Measurements from ENCODE around the gene RAB35.

The RAB35 gene

GRCh38 chr12:120109570-120110267, 6.8 kb downstream of the RAB35 start:
- H3K36me3 ChIP-seq (ENCODE audit: insufficient read depth, low read length): peaks cover 20% of the 10 kb centered on the region
- no peaks in the 10 kb centered on the region for H3K4me1 ChIP-seq (ENCODE audit: insufficient read depth, low read length)
- no peaks in the 10 kb centered on the region for H3K9me3 ChIP-seq (ENCODE audit: low read length)
- no peaks in the 10 kb centered on the region for H3K27me3 ChIP-seq (ENCODE audit: insufficient read depth, low read length)
- H3K4me3 ChIP-seq (ENCODE audit: low read length): no peak overlapping the region
- H2AFZ ChIP-seq (ENCODE audit: low read depth, low read length): no peak overlapping the region

GRCh38 chr12:120106151-120106550, 10.4 kb downstream of the RAB35 start:
- Histone ChIP-seq H3K4me1 (ENCODE audit: insufficient read depth, low read length) (no peaks in the 10 kb centered on the region), H3K27me3 (ENCODE audit: insufficient read depth, low read length) (no peaks in the 10 kb centered on the region), H3K4me3 (ENCODE audit: low read length) (no peak overlapping the region), H2AFZ (ENCODE audit: low read depth, low read length) (no peak overlapping the region), H3K36me3 (ENCODE audit: insufficient read depth, low read length) (peaks cover 25% of the 10 kb centered on the region), H3K9me3 (ENCODE audit: low read length) (no peaks in the 10 kb centered on the region)

- no peaks in the 10 kb centered on the region for H3K27me3 ChIP-seq (ENCODE audit: insufficient read depth, low read length)
- H3K36me3 ChIP-seq (ENCODE audit: insufficient read depth, low read length): peaks cover 42% of the 10 kb centered on the region
- H2AFZ ChIP-seq (ENCODE audit: low read depth, low read length): no peak overlapping the region
- no peaks in the 10 kb centered on the region for H3K4me1 ChIP-seq (ENCODE audit: insufficient read depth, low read length)
- no peaks in the 10 kb centered on the region for H3K9me3 ChIP-seq (ENCODE audit: low read length)
- no peak overlapping the region for H3K4me3 ChIP-seq (ENCODE audit: low read length)
Measured at GRCh38 chr12:120103371-120103770, 13.2 kb downstream of the RAB35 start.

GRCh38 chr12:120103044-120103338, 13.6 kb downstream of the RAB35 start:
- no peaks in the 10 kb centered on the region for H3K4me1 ChIP-seq (ENCODE audit: insufficient read depth, low read length)

GRCh38 chr12:120102189-120103043, 14.1 kb downstream of the RAB35 start:
- Histone ChIP-seq H3K27me3 (ENCODE audit: insufficient read depth, low read length) (no peaks in the 10 kb centered on the region), H2AFZ (ENCODE audit: low read depth, low read length) (no peak overlapping the region), H3K4me1 (ENCODE audit: insufficient read depth, low read length) (no peaks in the 10 kb centered on the region), H3K36me3 (ENCODE audit: insufficient read depth, low read length) (peaks cover 46% of the 10 kb centered on the region), H3K9me3 (ENCODE audit: low read length) (no peaks in the 10 kb centered on the region), H3K4me3 (ENCODE audit: low read length) (no peak overlapping the region)

More at GRCh38 chr12:120103044-120103338, 13.6 kb downstream of the RAB35 start:
- Histone ChIP-seq H3K36me3 (ENCODE audit: insufficient read depth, low read length) (peaks cover 46% of the 10 kb centered on the region), H3K4me3 (ENCODE audit: low read length) (no peak overlapping the region), H2AFZ (ENCODE audit: low read depth, low read length) (no peak overlapping the region), H3K27me3 (ENCODE audit: insufficient read depth, low read length) (no peaks in the 10 kb centered on the region), H3K9me3 (ENCODE audit: low read length) (no peaks in the 10 kb centered on the region)

- H3K9me3 ChIP-seq (ENCODE audit: low read length): no peaks in the 10 kb centered on the region
- H2AFZ ChIP-seq (ENCODE audit: low read depth, low read length): no peak overlapping the region
- no peaks in the 10 kb centered on the region for H3K27me3 ChIP-seq (ENCODE audit: insufficient read depth, low read length)
- H3K4me3 ChIP-seq (ENCODE audit: low read length): no peak overlapping the region
- peaks cover 47% of the 10 kb centered on the region for H3K36me3 ChIP-seq (ENCODE audit: insufficient read depth, low read length)
- H3K4me1 ChIP-seq (ENCODE audit: insufficient read depth, low read length): no peaks in the 10 kb centered on the region
Measured at GRCh38 chr12:120101617-120102016, 14.9 kb downstream of the RAB35 start.

- H3K36me3 ChIP-seq (ENCODE audit: insufficient read depth, low read length): peaks cover 51% of the 10 kb centered on the region
- no peaks in the 10 kb centered on the region for H3K9me3 ChIP-seq (ENCODE audit: low read length)
- peaks cover 2% of the 10 kb centered on the region for H3K4me1 ChIP-seq (ENCODE audit: insufficient read depth, low read length)
- no peak overlapping the region for H3K4me3 ChIP-seq (ENCODE audit: low read length)
- H2AFZ ChIP-seq (ENCODE audit: low read depth, low read length): no peak overlapping the region
- no peaks in the 10 kb centered on the region for H3K27me3 ChIP-seq (ENCODE audit: insufficient read depth, low read length)
Measured at GRCh38 chr12:120101182-120101581, 15.4 kb downstream of the RAB35 start.

GRCh38 chr12:120100630-120101029, 15.9 kb downstream of the RAB35 start:
- H3K4me1 ChIP-seq (ENCODE audit: insufficient read depth, low read length): peaks cover 2% of the 10 kb centered on the region
- H3K9me3 ChIP-seq (ENCODE audit: low read length): no peaks in the 10 kb centered on the region
- H3K36me3 ChIP-seq (ENCODE audit: insufficient read depth, low read length): peaks cover 48% of the 10 kb centered on the region
- no peaks in the 10 kb centered on the region for H3K27me3 ChIP-seq (ENCODE audit: insufficient read depth, low read length)
- H2AFZ ChIP-seq (ENCODE audit: low read depth, low read length): no peak overlapping the region
- H3K4me3 ChIP-seq (ENCODE audit: low read length): no peak overlapping the region

- Histone ChIP-seq H3K36me3 (ENCODE audit: insufficient read depth, low read length) (peaks cover 44% of the 10 kb centered on the region), H3K4me1 (ENCODE audit: insufficient read depth, low read length) (peaks cover 4% of the 10 kb centered on the region), H3K27me3 (ENCODE audit: insufficient read depth, low read length) (no peaks in the 10 kb centered on the region), H3K9me3 (ENCODE audit: low read length) (no peaks in the 10 kb centered on the region), H3K4me3 (ENCODE audit: low read length) (no peak overlapping the region), H2AFZ (ENCODE audit: low read depth, low read length) (no peak overlapping the region)
Measured at GRCh38 chr12:120099738-120100137, 16.8 kb downstream of the RAB35 start.

- H3K9me3 ChIP-seq (ENCODE audit: low read length): no peaks in the 10 kb centered on the region
- peaks cover 44% of the 10 kb centered on the region for H3K36me3 ChIP-seq (ENCODE audit: insufficient read depth, low read length)
- no peak overlapping the region for H2AFZ ChIP-seq (ENCODE audit: low read depth, low read length)
- no peaks in the 10 kb centered on the region for H3K27me3 ChIP-seq (ENCODE audit: insufficient read depth, low read length)
- no peak overlapping the region for H3K4me3 ChIP-seq (ENCODE audit: low read length)
- H3K4me1 ChIP-seq (ENCODE audit: insufficient read depth, low read length): peaks cover 12% of the 10 kb centered on the region
Measured at GRCh38 chr12:120098756-120099470, 17.6 kb downstream of the RAB35 start.

- Histone ChIP-seq H3K4me1 (ENCODE audit: insufficient read depth, low read length) (peaks cover 25% of the 10 kb centered on the region), H3K27me3 (ENCODE audit: insufficient read depth, low read length) (no peaks in the 10 kb centered on the region), H3K4me3 (ENCODE audit: low read length) (no peak overlapping the region), H3K36me3 (ENCODE audit: insufficient read depth, low read length) (peaks cover 31% of the 10 kb centered on the region), H3K9me3 (ENCODE audit: low read length) (no peaks in the 10 kb centered on the region), H2AFZ (ENCODE audit: low read depth, low read length) (no peak overlapping the region)
Measured at GRCh38 chr12:120096671-120097202, 19.8 kb downstream of the RAB35 start.

- no peaks in the 10 kb centered on the region for H3K9me3 ChIP-seq (ENCODE audit: low read length)
- H3K4me3 ChIP-seq (ENCODE audit: low read length): no peak overlapping the region
- H2AFZ ChIP-seq (ENCODE audit: low read depth, low read length): no peak overlapping the region
- peaks cover 25% of the 10 kb centered on the region for H3K4me1 ChIP-seq (ENCODE audit: insufficient read depth, low read length)
- peaks cover 28% of the 10 kb centered on the region for H3K36me3 ChIP-seq (ENCODE audit: insufficient read depth, low read length)
- no peaks in the 10 kb centered on the region for H3K27me3 ChIP-seq (ENCODE audit: insufficient read depth, low read length)
Measured at GRCh38 chr12:120095736-120096135, 20.8 kb downstream of the RAB35 start.

GRCh38 chr12:120095331-120095730, 21.2 kb downstream of the RAB35 start:
- Histone ChIP-seq H3K4me3 (ENCODE audit: low read length) (no peak overlapping the region), H2AFZ (ENCODE audit: low read depth, low read length) (no peak overlapping the region), H3K27me3 (ENCODE audit: insufficient read depth, low read length) (no peaks in the 10 kb centered on the region), H3K36me3 (ENCODE audit: insufficient read depth, low read length) (peaks cover 24% of the 10 kb centered on the region), H3K9me3 (ENCODE audit: low read length) (no peaks in the 10 kb centered on the region), H3K4me1 (ENCODE audit: insufficient read depth, low read length) (peaks cover 26% of the 10 kb centered on the region)

All from neuron (in vitro differentiated cells).